GM19452 (cell line): ENCODE results near the gene PTPRN2.
"Not testable (repeated sequence)": the region's sequence is repeated elsewhere in the genome, so short reads cannot be mapped to it uniquely, and the experiment has no call there.

Source experiments
- ATAC-seq: cut with Tn5 transposase; IDR thresholded peaks from one replicate; pipeline ENCODE4 v1.9.1; 2021; ENCODE audit not compliant: unreplicated experiment

PTPRN2 gene

DNA sequence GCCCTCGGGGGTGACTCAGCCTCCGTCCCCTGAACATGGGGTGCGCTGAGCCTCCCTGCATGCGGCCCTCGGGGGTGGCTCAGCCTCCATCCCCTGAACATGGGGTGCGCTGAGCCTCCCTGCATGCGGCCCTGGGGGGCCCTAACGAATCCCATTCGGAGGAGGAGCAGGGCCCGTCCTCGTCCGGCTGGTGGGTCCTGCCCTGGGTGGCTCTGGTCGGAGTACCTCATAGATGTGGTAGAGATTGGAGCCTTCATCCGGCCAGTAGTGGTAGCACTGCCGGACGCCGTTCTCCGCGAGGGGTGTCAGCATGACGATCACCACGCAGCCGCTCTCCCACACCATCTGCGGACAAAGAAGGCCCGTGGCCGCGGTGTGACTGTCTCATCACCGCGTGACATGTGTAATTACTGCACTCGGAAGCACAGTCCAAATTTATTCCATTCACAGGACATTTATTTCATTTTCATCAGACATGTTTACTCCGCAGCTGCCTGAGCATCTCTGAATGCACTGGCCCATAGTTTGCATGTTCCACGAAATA lies 1009.8 kb downstream of the PTPRN2 start:
- no peak for ATAC-seq

DNA sequence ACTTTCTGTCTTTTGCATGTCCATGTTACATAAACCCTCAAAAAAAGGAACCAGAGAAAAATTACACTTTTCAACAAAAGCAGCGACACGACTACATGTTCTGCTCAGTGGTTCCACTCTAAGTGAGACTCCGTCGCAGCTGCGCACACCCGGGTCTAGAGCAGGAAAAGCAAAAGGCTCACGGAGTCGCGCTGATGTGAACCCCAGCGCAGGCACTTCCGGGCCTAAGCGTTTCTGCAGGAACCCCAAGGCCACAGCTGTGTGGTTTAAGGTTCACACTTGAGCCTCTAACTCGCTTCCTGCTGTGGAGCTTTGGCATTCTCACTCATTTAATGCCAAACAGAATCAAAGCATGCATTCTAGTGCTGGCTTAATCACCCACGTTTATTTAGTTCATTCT lies 1010.6 kb downstream of the PTPRN2 start:
- no peak for ATAC-seq

DNA sequence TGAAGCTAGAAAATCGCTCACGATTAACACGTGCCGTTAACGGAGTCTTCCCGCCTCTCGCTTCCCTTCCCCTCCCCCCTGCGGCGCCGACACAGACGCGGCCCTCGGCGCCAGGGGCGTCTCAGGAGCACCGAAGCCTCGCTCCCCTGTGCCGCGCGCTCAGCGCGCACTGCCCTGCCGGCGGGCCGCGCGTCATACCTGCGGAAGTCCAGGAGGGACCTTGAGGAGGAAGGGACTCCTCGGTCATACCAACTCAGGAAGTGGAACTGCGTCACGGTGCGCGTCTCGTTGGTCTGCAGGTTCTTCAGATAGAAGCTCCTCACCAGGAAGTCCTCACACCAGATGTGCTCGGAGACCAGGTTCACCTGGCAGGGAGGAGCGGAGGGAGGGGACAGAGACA lies 1011.2 kb downstream of the PTPRN2 start:
- ATAC-seq = no peak

- no peak for ATAC-seq
Observed at GRCh38 chr7:157575777-157576176, 1011.8 kb downstream of the PTPRN2 start.

DNA sequence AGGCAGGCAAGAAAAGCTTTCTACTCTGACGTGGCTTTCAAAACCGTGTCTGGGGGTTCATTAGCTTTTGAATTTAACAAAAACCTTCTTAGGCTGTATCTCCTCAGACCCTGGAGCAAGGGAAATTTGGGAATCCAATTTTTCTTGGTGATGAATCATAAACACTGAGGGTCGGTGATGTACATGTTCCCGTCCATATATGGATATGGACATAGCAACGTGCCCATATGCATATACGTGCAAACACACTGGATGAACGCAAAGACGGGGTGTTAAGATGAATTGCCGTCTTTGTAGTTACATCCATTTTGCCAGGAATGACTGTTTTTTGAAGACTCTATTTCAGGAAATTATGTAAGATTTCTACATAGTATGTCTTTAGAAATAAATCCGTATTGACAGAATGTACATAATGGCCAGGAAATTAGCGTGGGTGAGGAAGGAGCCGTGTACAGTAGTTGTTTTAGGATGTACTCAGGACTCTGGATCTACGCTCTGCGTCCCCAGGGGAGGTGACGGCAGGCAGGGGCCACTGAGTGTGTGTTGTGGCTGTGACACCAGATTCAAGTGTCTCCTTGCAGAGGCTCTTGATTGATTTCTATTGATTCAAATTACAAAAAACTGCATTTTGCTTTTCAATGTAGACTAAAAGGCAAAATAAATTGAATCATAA lies 1012.6 kb downstream of the PTPRN2 start:
- ATAC-seq = no peak

DNA sequence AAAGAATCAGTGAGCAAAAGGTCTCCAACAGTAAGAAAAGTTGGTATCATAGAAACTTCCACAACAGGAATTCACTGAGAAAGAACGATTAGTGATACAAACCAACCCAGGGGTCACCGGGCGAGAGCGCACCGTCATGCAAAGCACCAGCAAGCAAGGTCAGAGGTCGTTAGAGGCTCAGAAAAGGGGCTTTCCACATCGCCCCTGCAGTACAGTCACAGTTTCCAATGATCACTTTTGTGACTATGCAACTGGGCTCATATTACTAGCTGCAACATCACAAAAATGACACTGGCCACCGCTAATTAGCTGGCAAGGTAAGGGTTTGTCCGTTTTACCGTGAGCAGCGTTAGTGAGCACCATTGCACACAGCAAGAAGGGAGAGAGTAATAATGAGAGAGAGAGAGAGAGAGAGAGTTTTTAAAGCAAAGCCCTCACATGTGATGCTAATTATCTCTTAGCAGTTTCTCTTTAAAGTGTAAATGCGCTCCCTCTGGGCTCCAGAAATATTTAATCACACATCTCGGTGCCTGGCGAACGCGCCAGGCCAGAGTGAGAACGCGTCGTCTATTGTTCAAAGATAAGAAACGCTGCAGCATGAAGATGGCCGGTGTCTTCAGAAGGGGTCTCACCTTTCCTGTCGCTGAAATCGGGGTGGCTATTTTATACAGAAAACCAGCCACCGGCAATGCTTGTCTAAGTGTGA lies 1013.4 kb downstream of the PTPRN2 start:
- no peak for ATAC-seq

- ATAC-seq = no peak
Observed at GRCh38 chr7:157573244-157573643, 1014.4 kb downstream of the PTPRN2 start.

DNA sequence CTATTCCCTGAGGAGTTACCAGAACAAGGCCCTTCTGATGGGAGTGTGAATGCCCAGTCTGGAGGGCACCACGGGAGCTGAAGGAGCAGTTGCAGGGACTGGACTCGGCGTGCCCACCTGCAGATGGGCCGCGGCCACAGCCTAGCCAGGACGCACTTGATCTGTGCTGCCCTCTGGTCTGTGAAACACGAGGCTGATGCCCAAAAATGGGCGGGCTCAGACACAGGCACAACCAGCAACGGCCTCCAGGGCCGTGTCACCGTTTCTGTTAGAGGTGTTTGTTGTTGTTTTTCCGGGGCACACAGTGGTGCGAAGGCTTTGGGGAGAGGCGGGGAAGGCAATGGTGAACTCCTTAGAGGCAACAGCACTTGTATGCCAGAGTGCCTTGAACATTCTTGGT lies 1015.0 kb downstream of the PTPRN2 start:
- ATAC-seq = no peak

DNA sequence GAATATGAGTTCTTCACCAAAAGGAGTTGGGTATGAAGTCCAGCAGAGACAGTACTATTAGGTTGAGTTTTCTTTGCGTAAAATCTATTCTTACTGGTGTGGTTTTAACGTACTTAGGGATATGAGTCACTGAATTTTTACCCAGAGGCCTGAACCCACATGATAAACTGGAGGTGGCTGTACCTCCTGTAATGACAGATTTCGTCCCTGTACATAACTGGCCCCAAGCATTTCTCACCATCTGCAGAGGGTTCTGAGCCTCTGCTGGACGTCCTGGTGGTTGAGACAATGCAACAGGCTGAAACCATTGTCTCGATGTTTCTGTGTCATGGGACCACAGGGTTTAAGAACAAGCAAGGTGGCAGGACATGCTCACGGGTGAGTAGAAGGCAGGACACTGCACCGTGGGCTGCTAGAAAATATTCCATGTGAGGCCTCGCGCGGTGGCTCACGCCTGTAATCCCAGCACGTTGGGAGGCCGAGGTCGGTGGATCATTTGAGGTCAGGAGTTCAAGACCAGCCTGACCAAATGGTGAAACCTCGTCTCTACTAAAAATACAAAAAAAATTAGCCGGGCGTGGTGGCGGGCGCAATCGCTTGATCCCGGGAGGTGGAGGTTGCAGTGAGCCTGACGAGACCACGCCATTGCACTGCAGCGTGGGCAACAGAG lies 1017.0 kb downstream of the PTPRN2 start:
- ATAC-seq = no peak

DNA sequence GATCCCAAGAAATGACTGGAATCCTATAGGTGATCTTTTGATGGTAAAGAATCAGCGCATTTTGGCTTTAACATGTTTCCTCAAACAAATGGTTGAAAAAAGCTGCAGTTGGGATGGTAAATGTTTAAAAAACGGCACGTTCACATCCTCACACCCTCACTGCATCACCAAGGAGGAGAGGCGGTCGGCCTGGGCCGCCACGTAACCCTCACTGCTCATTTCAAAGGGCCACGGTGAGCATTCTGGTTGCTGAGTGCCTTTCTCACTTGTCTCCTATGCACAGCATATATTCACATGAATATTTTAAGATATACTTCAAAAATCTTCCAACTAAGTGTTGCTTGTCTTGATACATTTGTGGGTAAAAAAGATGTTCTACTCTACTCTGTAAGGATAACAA lies 1017.7 kb downstream of the PTPRN2 start:
- no peak for ATAC-seq

DNA sequence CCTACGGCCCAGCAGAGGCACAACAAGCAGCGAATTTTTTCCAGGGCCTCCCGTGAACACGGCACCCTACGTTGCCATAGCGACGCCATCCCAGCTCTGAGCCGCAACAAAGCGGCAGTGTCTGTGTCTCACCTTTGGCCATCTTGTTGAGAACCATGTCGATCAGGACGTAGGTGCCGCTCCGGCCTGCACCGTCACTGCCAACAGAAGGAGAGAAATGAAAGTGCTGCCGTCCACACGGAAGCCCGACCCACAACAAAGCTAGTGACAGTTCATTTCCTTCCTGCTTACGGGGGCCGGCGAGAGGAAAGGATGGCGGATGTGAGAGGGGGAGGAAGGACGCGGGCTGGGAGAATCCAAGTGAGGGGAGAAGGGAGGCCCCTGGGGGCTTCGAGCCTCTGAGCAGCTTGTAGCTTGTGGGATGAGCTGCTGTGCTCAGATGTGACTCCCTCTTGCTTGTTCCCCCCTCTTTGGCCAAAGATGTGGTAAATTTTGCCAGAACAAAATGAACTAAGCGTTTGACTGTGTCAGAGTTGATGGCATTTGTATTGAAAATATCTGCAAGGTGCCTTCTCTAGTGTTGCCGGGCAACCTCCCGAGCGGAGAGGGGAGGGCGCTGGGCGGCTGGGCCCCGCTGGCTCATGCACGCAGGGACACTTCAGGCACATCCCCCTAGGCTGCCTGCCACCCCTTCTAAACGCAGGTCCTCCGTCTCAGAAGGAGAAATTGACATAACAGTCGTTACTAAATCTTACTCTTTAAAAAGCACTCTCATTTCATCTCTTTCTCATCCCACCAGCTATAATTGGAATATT lies 1018.6 kb downstream of the PTPRN2 start:
- peak; percentile 80 for ATAC-seq

DNA sequence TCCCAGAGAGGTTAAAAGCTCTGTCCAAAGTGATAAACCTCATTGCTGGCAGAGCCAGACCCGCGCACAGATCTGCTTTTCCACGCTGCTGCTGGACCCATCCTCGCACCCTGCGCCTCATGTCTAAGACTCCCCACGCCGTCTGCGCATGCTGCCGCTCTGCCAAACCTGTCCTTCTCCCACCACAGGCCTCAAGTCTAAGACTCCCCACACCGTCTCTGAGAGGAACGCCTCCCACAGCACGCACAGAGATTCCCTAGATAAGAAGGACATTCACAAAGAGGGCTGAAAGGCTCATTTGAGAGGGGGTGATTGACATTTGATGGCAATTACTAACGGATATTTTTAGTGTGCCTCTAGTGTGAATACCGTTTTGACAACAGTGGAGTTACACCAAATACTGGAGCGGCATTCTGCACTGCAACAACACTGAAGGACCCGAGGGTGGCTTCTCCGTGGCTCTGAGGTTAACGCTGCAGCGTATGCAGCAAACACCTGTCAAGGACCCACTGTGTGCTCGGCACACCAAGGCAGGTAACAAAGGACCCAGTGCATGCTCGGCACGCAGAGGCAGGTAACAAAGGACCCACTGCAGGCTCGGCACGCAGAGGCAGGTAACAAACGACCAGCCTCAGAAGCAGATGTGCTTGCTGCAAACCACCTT lies 1019.4 kb downstream of the PTPRN2 start:
- ATAC-seq = no peak

- no peak for ATAC-seq
Observed at GRCh38 chr7:157567666-157568065, 1020.0 kb downstream of the PTPRN2 start.

DNA sequence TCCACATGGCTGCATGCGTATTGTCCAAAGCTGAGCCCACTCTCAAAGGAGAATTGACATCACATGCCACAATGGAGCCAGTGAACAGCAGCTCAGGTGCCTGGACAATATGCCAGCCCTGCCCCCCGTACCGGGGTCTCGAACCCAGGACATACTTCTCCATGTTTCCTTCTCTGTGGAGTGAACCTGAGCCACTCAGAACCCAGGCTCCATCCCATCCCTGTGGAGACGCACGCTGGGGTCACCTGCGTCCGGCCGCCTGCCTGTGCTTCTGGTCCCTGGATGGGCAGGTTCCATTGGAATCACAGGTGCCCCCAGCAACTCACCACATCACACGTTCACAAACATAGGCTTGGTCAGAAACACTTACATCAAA lies 1021.0 kb downstream of the PTPRN2 start:
- ATAC-seq = no peak

DNA sequence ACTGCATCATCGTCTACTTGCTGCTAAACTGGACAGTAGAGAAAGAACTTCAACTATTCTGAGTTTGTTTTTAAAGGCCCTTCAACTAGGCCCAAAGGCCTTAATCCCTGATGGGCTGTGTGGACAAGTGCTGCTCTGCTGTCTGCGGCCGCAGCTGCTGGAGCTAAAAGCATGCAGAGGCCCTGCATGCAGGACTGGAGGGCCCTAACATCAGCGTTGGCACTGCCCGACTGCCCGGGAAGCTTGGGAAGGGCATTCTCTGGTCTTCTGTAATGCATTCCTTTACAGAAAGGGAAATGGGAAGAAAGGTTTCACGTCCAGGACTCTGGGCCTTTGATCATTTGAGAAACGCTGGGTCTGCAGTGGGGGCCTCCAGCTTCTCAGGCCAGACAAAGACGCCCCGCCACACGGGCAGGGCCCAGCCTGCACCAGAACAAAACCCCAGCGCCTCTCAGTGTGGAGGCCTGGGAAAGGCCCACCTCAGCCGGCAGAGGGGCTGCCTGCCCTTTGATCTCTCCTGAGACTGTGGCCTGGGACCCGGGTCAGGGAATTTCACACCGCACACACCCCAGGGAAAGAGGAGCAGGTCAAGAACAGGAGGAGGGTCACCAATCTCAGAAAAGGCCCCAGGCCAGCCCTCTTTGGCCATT lies 1021.5 kb downstream of the PTPRN2 start:
- ATAC-seq = no peak

GRCh38 chr7:157565201-157565626 lies 1022.4 kb downstream of the PTPRN2 start:
- no peak for ATAC-seq

DNA sequence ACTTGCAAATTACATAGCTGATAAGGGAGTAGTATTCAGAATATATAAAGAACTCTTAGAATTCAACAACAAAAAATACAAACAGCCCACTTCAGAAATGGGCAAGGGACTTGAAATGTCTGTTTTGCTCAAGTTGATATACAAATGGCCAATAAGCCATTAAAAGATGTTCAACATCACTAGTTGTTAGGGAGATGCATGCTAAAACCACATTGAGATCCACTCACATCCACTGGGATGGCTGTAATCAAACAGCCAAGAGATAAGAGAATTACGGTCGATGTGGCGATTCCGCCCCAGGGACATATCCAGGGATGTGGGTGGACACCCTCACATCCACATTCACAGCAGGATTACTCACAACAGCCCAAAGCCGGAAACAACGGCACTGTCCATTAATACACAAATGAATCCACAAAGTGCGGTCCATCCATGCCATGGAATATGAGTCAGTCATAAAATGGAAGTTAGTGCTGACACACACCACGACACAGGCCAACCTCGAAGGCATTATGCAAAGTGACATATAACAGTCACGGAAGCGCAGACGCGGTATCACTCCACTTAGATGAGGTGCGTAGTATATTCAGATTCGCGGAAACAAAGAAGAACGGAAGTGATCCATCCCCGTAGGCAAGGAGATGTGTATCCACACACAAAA lies 1023.0 kb downstream of the PTPRN2 start:
- ATAC-seq = no peak

DNA sequence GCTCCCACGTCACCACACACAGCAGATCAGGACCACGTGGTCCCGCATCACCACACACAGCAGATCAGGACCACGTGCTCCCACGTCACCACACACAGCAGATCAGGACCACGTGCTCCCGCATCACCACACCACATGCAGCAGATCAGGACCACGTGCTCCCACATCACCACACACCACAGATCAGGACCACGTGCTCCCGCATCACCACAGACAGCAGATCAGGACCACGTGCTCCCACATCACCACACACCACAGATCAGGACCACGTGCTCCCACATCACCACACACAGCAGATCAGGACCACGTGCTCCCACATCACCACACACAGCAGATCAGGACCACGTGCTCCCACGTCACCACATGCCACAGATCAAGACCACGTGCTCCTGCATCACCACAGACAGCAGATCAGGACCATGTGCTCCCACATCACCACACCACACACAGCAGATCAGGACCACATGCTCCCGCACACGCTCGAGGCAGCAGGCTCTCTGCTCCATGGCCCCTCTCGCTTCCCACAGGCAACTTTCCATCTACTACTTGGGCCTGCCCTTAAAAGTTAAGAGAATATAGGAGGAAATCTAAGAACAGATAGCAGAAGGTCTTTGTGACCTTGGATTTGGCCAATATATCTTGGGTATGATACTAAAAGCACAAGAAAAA lies 1024.0 kb downstream of the PTPRN2 start:
- ATAC-seq = not testable (repeated sequence)
